KOPT-K1 (cell line): ENCODE data around the gene ULK1.

Experiments used
- H3K27ac ChIP-seq: fragments of 200-600 bp; sonication (generic); 2 replicates; pipeline ENCODE4 v1.5.1; 2016; ENCODE audit warnings: antibody characterized with exemption, mild to moderate bottlenecking, low read depth, low read length; ENCODE audit not compliant: poor library complexity, severe bottlenecking
- H3K36me3 ChIP-seq: fragments of 200-600 bp; sonication (generic); 2 replicates; pipeline ENCODE4 v1.5.1; 2017; ENCODE audit warnings: antibody characterized with exemption, mild to moderate bottlenecking, low read length, moderate library complexity; ENCODE audit not compliant: insufficient read depth
- H3K9me3 ChIP-seq: fragments of 200-600 bp; sonication (generic); 2 replicates; pipeline ENCODE4 v1.5.1; 2017; ENCODE audit warnings: antibody characterized with exemption, low read length, mild to moderate bottlenecking; ENCODE audit not compliant: insufficient read depth, poor library complexity, severe bottlenecking

ULK1 gene

DNA sequence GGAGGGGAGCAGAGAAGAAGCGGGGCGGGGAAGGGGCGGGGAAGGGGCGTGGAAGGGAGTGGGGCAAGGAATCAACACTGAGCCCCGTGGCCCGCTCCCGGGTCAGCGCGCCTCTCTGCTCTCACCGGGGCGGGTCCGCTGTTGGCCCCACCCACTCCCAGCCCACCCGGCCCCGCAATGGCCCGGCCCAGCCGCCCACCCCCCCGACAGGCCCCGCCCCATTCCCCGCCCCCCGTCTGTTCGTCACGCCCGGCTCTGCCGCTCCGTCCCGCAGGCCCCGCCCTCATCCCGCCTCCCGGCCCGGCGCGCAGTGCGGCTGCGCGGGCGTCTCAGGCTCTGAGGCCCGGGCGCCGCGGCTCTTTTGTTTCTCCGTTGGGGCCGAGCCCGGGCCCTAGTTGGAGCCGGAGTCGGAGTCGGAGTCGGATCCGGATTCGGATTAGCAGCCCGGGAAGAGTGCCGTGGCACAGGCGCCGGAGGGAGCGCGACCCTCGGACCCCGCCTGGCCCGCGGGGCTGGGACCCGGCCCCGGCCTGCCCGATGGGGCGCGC is at the start of gene ULK1:
Gene ULK1, plus strand, starts transcription at position 310 of the 548 bp plus-strand sequence. CDS start 380 bp downstream, outside the sequence.
- H3K27ac ChIP-seq, result peak within 1 kb of the TSS; percentile 70
- peaks cover 14% of the 10 kb centered on the region; the same call in 1 of the 2 replicates for H3K36me3 ChIP-seq
- H3K9me3 ChIP-seq, result no peaks in the 10 kb centered on the region

DNA sequence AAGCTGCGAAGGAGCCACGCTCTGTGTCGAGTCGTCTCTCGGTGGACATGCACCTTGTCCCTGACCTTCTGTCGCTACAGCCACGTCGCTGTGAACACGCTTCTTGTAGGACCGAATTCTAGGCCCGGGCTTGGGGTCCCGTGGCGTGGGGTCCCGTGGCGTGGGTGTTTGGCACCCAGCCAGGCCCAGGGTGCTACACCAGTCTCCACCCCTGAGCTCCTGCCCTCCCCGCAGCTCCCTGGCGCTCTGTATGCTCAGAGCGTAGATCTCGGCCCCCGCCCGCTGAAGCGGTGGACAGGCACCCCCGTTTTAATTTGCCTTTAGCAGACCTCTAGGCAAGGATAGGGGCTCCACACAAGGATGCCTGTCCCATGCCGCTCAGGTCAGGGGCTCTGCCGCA is 49.8 kb upstream of the ULK1 start:
- H3K27ac ChIP-seq, result no peak overlapping the region
- no peaks in the 10 kb centered on the region for H3K9me3 ChIP-seq
- H3K36me3 ChIP-seq, result no peaks in the 10 kb centered on the region

DNA sequence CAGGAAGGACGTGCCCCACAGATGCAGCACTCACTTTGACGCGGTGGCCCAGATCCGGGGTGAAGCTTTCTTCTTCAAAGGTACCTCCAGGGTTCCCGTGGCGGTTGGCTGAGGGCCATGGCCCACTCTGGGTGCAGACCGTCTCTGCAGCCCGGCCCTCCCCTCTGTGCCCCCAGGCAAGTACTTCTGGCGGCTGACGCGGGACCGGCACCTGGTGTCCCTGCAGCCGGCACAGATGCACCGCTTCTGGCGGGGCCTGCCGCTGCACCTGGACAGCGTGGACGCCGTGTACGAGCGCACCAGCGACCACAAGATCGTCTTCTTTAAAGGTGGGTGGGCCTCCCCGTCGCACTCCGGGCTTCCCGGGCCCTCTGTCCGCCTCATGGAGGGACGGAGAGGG is 49.3 kb upstream of the ULK1 start:
- H3K36me3 ChIP-seq, result no peaks in the 10 kb centered on the region
- H3K27ac ChIP-seq, result no peak overlapping the region
- H3K9me3 ChIP-seq, result no peaks in the 10 kb centered on the region

DNA sequence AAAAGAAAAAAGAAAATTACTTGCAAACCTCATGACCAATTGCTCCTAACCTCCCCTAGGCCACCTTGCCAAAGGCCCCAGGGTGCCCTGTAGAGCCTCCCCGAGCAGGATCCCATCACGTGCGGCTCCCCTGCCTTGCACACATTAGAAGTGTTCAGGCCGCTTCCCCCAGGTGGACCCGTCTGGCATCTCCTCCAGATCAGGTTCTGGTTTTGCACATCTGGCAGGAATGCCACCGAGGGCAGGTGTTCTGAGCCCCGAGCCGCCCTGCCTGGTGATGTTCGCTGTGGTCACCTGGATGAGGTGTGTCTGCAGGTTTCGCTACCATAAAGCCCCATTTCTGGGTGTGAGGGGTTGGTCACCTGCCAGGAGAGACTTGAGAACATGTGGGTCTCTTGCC is 47.0 kb upstream of the ULK1 start:
- Histone ChIP-seq H3K9me3 (no peaks in the 10 kb centered on the region), H3K27ac (no peak overlapping the region), H3K36me3 (no peaks in the 10 kb centered on the region)

DNA sequence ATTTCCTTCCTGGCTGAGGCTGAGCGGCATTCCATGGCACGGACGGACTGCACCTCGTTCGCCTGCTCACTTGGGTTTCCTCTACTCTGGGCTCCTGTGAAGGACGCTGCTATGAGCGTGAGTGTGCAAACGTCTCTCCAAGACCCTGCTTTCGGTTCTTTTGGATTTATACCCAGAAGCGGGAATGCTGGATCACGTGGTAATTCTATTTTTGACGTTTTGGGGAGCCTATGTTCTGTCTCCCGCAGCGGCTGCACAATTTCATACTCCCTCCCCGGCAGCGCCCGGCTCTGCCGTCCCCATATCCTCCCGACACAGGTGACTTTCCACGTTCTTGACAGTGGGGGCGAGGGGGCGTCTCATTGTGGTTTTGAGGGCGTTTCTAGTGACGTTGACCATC is 45.7 kb upstream of the ULK1 start:
- Histone ChIP-seq H3K27ac (no peak overlapping the region), H3K9me3 (no peaks in the 10 kb centered on the region), H3K36me3 (no peaks in the 10 kb centered on the region)

DNA sequence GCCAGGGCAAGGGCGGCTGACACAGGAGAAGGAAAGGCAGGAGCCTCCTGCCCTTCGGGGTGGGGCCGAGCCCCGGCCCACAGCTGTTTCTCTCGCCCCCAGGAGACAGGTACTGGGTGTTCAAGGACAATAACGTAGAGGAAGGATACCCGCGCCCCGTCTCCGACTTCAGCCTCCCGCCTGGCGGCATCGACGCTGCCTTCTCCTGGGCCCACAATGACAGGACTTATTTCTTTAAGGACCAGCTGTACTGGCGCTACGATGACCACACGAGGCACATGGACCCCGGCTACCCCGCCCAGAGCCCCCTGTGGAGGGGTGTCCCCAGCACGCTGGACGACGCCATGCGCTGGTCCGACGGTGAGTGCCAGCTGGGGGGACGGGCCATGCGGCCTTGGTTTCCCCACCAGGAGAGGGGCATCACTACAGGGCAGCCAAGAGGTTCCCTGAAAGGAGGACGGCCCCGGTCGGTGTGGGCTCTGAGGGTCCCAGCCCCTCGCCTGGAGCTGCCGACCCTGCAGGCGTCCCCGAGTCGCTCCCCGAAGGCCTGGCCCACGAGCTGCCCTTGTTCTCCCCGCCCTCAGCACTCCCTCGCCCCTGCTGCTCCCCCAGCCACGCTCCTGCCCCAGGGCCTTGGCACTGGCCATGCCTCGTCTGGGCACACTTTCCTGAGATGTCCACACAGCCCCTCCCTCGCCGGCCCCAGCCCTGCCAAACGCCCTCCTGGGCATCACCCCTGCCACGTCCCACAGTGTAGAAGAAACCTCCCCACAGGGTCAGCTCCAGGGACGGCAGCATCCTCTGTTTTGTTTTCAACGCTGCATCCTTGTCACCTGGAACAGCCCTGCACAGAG is 44.5 kb upstream of the ULK1 start:
- H3K36me3 ChIP-seq, result no peaks in the 10 kb centered on the region
- no peaks in the 10 kb centered on the region for H3K9me3 ChIP-seq
- no peak overlapping the region for H3K27ac ChIP-seq

DNA sequence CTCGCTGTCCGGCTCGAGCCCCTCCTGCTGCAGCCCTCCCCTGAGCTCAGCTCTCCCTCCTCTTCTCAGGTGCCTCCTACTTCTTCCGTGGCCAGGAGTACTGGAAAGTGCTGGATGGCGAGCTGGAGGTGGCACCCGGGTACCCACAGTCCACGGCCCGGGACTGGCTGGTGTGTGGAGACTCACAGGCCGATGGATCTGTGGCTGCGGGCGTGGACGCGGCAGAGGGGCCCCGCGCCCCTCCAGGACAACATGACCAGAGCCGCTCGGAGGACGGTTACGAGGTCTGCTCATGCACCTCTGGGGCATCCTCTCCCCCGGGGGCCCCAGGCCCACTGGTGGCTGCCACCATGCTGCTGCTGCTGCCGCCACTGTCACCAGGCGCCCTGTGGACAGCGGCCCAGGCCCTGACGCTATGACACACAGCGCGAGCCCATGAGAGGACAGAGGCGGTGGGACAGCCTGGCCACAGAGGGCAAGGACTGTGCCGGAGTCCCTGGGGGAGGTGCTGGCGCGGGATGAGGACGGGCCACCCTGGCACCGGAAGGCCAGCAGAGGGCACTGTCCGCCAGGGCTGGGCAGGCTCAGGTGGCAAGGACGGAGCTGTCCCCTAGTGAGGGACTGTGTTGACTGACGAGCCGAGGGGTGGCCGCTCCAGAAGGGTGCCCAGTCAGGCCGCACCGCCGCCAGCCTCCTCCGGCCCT is 43.4 kb upstream of the ULK1 start:
- Histone ChIP-seq H3K27ac (no peak overlapping the region), H3K9me3 (no peaks in the 10 kb centered on the region), H3K36me3 (no peaks in the 10 kb centered on the region)

DNA sequence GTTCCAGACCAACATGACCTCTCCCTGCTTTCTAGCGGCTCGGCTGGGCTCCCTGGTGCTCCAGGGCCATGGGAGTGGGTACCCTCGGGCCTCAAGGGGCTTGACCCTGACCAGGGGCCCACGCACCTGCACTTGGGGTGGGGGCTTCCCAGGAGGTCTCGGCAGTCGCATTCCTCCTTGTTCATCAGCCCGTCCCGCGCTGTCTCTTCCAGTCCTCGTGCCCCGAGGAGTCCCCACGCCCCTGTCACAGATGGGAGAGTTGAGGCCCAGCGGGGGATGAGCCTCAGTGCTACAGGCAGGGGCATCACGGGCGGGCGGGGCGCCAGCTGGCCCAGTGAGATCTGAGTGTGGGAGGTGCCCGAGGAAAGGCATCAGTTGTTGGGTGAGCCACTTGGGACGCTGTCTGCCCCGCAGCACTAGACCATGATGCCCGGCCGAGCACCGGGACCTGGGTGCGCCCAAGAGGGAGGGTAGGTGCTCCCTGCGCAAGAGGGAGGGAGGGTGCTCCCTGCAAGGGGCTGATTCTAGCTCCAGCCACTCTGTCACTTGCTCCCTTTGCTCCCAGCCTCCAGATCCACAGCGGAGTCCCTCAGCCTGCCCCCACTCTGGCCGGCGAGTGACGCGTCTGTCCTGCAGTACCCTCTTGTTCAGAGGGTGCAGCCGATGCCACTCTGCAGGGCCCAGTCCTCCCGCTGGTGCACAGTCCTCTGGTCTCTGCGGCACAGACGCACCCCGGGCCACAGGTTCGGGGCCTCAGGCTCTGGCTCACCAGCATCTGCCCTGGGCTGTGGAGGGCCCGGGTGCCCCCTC is 42.5 kb upstream of the ULK1 start:
- Histone ChIP-seq H3K9me3 (no peaks in the 10 kb centered on the region), H3K36me3 (no peaks in the 10 kb centered on the region), H3K27ac (peak overlapping the region; percentile 55)

DNA sequence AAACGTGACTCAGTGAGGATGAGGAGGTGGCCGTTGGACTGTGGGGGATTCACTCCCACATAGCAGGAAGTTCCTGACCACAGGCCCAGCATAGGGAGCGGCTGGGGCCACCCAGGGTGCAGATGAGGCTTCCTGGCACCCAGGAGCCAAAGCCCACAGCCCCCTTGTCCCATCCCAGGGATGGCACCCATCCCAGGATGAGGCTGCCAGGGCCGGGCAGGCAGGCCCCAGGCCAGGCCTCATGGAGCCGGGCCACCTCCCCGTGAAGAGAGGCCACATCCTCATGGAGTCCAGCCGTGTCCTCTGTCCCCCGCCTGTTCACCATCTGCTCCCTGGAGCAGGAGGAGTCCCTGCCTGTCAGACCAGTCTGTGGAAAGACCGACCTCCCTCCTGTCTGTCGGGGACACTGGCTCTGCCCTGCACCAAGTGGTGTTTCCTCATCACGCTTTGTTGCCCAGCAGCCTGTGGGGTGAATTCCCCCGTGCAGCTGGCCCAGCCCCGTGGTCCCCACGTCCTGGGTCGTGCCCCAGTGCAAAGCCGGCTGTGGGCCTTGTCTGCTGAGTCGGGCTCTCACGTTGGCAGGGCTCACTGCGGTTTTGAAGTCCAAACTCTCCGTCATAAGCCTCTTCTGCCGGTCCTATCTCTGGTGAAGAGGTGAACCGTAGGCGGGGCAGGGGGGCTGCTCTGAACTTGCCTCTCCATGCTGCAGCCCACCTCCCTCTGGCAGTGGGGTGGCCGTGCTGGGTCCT is 41.7 kb upstream of the ULK1 start:
- Histone ChIP-seq H3K27ac (peak overlapping the region; percentile 55), H3K9me3 (no peaks in the 10 kb centered on the region)

DNA sequence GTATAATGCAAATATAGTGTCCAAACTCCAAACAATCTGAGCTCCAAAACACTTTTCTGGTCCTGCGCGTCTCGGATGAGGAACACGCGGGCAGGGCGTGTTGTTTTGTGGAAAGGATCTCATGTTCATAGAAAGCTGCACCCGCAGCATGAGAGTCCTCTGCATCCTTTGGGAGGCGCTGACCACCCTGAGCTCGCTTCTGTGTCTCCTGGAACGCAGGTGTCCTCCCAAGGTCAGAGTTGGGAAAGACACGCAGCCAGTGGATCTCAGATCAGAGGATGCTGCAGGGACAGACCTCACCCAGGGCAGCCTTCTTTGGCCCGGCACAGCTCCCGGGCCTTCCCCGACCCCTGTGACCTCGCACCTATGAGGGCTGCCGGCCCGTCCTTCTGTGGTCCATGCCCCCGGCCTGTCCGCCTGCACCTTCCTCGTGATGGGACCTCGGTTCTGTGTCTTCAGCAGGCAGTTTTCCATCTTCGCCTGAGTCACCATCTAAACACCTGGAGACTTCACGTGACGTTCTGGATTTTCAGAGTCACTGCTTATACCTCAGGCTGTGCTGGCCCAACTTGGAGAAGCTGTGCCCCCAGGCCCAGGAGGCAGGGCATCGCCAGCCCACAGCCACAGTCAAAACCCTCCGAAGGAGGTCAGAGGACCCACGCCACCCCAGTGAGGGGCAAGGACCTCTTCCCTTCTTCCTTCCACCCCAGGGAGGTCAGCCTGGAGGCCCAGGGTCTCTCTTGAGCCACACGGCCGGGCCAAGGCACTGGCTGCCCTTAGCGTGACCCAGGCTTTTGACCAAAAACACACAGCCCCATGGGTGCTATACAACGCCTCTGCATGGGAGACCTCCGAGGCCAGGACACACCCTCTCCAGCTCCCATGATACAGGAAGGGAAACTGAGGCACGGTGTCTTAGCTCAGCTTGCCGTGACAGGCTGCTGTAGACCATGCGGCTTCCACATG is 40.3 kb upstream of the ULK1 start:
- no peak overlapping the region for H3K27ac ChIP-seq
- no peaks in the 10 kb centered on the region for H3K9me3 ChIP-seq
- H3K36me3 ChIP-seq, result no peaks in the 10 kb centered on the region

More for the DNA sequence above, 41.7 kb upstream of the ULK1 start:
- H3K36me3 ChIP-seq, result no peaks in the 10 kb centered on the region

DNA sequence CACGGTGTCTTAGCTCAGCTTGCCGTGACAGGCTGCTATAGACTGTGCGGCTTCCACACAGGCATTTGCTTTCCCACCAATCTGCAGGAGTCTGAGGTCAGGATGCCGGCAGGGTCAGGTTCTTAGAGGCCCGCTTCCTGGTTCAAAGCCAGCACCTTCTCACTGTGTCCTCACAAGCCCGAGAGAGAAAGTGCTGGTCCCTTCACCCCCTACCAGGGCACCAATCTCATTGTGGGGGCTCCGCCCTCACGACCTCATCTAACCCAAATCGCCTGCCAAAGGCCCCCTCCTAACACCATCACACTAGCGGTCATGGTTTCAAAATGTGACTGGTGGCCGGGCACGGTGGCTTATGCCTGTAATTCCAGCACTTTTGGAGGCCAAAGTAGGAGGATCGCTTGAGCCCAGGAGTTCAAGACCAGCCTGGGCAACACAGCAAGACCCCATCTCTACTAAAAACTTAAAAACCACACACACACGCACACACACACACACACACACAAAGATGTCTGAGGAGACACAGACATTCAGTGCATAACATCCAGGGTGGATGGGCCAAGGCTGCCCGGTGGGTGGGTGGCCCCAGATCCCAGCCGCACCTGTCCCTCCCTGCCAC is 39.5 kb upstream of the ULK1 start:
- Histone ChIP-seq H3K27ac (no peak overlapping the region), H3K9me3 (no peaks in the 10 kb centered on the region), H3K36me3 (no peaks in the 10 kb centered on the region)

DNA sequence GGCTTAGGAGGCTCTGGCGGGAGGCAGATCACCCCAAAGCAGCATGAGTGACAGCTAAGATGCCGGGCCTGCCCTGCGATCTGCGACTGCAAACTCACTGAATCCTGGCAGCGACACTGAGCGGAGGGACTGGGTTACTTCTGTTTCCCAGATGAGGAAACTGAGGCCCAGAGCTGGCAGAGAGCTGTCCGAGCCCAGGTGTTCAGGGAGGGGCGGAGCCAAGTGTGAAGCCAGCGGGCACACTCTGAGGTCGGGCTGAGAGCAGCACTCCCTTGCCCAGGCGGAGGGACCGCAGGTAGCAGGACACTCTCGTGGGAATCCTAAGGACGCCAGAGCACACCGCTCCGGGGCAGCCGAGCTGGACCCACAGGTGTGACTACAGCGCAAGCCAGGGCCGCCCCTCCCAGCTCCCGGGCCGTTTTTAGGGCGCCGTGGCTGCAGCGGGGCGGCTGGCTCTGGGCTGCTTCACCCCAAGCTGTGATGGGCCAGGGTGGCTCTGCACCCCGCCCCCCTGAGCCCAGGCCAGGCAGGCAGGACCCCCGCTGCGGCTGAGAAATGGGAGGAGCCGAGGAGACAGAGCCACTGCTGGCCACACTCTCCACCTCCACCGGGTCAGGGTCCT is 38.8 kb upstream of the ULK1 start:
- Histone ChIP-seq H3K9me3 (no peaks in the 10 kb centered on the region), H3K36me3 (no peaks in the 10 kb centered on the region), H3K27ac (no peak overlapping the region)
